HG03354 (cell line): ENCODE measurements around the gene SND1.

Experiments
- ATAC-seq: cut with Tn5 transposase; IDR thresholded peaks from one replicate; pipeline ENCODE4 v1.9.1; 2021; ENCODE audit warnings: mild to moderate bottlenecking; ENCODE audit not compliant: unreplicated experiment, poor library complexity, severe bottlenecking

SND1 gene

GRCh38 chr7:128065872-128066271 lies 413.9 kb downstream of the SND1 start:
- ATAC-seq = no peak

GRCh38 chr7:128066395-128066794 lies 414.4 kb downstream of the SND1 start:
- ATAC-seq = no peak

GRCh38 chr7:128066858-128067257 lies 414.9 kb downstream of the SND1 start:
- ATAC-seq = no peak

- ATAC-seq = no peak
Measured at GRCh38 chr7:128067983-128068382, 416.0 kb downstream of the SND1 start.

GRCh38 chr7:128068785-128069184 lies 416.8 kb downstream of the SND1 start:
- ATAC-seq = no peak

GRCh38 chr7:128069373-128070364 lies 417.7 kb downstream of the SND1 start:
- no peak for ATAC-seq

GRCh38 chr7:128071376-128071775 lies 419.4 kb downstream of the SND1 start:
- ATAC-seq = no peak

GRCh38 chr7:128071801-128072200 lies 419.8 kb downstream of the SND1 start:
- no peak for ATAC-seq

GRCh38 chr7:128073671-128074310 lies 421.8 kb downstream of the SND1 start:
- no peak for ATAC-seq

GRCh38 chr7:128074336-128074735 lies 422.3 kb downstream of the SND1 start:
- ATAC-seq = no peak

GRCh38 chr7:128074736-128075135 lies 422.7 kb downstream of the SND1 start:
- ATAC-seq = no peak

- no peak for ATAC-seq
Measured at GRCh38 chr7:128075242-128076095, 423.5 kb downstream of the SND1 start.

GRCh38 chr7:128076196-128076795 lies 424.3 kb downstream of the SND1 start:
- no peak for ATAC-seq

- ATAC-seq = no peak
Measured at GRCh38 chr7:128076796-128077271, 424.8 kb downstream of the SND1 start.

- ATAC-seq = no peak
Measured at GRCh38 chr7:128078309-128078708, 426.3 kb downstream of the SND1 start.

- no peak for ATAC-seq
Measured at GRCh38 chr7:128080169-128080568, 428.2 kb downstream of the SND1 start.

GRCh38 chr7:128081351-128081750 lies 429.4 kb downstream of the SND1 start:
- no peak for ATAC-seq

GRCh38 chr7:128081808-128082207 lies 429.8 kb downstream of the SND1 start:
- ATAC-seq = no peak

- ATAC-seq = no peak
Measured at GRCh38 chr7:128082431-128082830, 430.4 kb downstream of the SND1 start.
